H9 (cell line): ENCODE measurements around the gene C1S. TPM values are rescaled to one million over a fixed set of nuclear protein-coding genes. Genes with fewer than 3 reads are reported as not detected.

Experiments
- DNase-seq: peaks from one replicate; pipeline ENCODE4 v3.0.0-alpha.2; 2017
- H2AFZ ChIP-seq: one replicate; pipeline ENCODE4 v1.6.1; 2013; ENCODE audit warnings: mild to moderate bottlenecking, low read length, control low read depth, moderate library complexity
- H2AK5ac ChIP-seq: 2 replicates; pipeline ENCODE4 v1.6.1; 2013; ENCODE audit warnings: low read length, control low read depth, mixed read lengths; ENCODE audit not compliant: insufficient read length
- H2BK120ac ChIP-seq: one replicate; pipeline ENCODE4 v1.6.1; 2013; ENCODE audit warnings: low read depth, mild to moderate bottlenecking, low read length, control low read depth, inconsistent platforms; ENCODE audit not compliant: poor library complexity, severe bottlenecking
- H2BK12ac ChIP-seq: 2 replicates; pipeline ENCODE4 v1.6.1; 2013; ENCODE audit warnings: low read length, control low read depth, mixed read lengths, low read depth; ENCODE audit not compliant: insufficient read length
- H2BK15ac ChIP-seq: 2 replicates; pipeline ENCODE4 v1.6.1; 2013; ENCODE audit warnings: low read depth, low read length, control low read depth
- H2BK20ac ChIP-seq: one replicate; pipeline ENCODE4 v1.6.1; 2013; ENCODE audit warnings: low read depth, mild to moderate bottlenecking, low read length, control low read depth, inconsistent platforms; ENCODE audit not compliant: poor library complexity, severe bottlenecking
- H2BK5ac ChIP-seq: 2 replicates; pipeline ENCODE4 v1.6.1; 2013; ENCODE audit warnings: low read length, control low read depth, mixed read lengths; ENCODE audit not compliant: insufficient read length
- H3K14ac ChIP-seq: 2 replicates; pipeline ENCODE4 v1.6.1; 2013; ENCODE audit warnings: low read length, control low read depth; ENCODE audit not compliant: insufficient read depth
- H3K18ac ChIP-seq: 2 replicates; pipeline ENCODE4 v1.6.1; 2013; ENCODE audit warnings: low read depth, mild to moderate bottlenecking, mixed read lengths, low read length, control low read depth; ENCODE audit not compliant: insufficient read length
- H3K23ac ChIP-seq: 2 replicates; pipeline ENCODE4 v1.6.1; 2013; ENCODE audit warnings: low read length, control low read depth, mixed read lengths, low read depth; ENCODE audit not compliant: insufficient read length
- H3K23me2 ChIP-seq: 2 replicates; pipeline ENCODE4 v1.6.1; 2013; ENCODE audit warnings: low read depth, mild to moderate bottlenecking, mixed read lengths, low read length, control low read depth; ENCODE audit not compliant: insufficient read length, poor library complexity, severe bottlenecking
- H3K27ac ChIP-seq: 2 replicates; pipeline ENCODE4 v1.5.1; 2013; ENCODE audit warnings: low read length, control low read depth, mixed read lengths, low read depth; ENCODE audit not compliant: insufficient read length
- H3K27me3 ChIP-seq: 2 replicates; pipeline ENCODE4 v1.6.1; 2013; ENCODE audit warnings: low read length, control low read depth, inconsistent platforms; ENCODE audit not compliant: insufficient read depth
- H3K4ac ChIP-seq: 2 replicates; pipeline ENCODE4 v1.6.1; 2013; ENCODE audit warnings: low read depth, mild to moderate bottlenecking, control low read depth, inconsistent platforms, low read length, moderate library complexity
- H3K4me1 ChIP-seq: 2 replicates; pipeline ENCODE4 v1.6.1; 2013; ENCODE audit warnings: low read length, control low read depth, inconsistent platforms; ENCODE audit not compliant: insufficient read depth
- H3K4me2 ChIP-seq: 2 replicates; pipeline ENCODE4 v1.6.1; 2013; ENCODE audit warnings: low read length, control low read depth, mixed read lengths; ENCODE audit not compliant: insufficient read length, insufficient read depth
- H3K56ac ChIP-seq: 2 replicates; pipeline ENCODE4 v1.6.1; 2013; ENCODE audit warnings: low read depth, mild to moderate bottlenecking, mixed read lengths, low read length, control low read depth; ENCODE audit not compliant: insufficient read length
- H3K79me1 ChIP-seq: 2 replicates; pipeline ENCODE4 v1.6.1; 2013; ENCODE audit warnings: low read depth, mild to moderate bottlenecking, moderate library complexity, low read length, control low read depth, inconsistent platforms; ENCODE audit not compliant: insufficient read depth, poor library complexity, severe bottlenecking
- H3K79me2 ChIP-seq: 2 replicates; pipeline ENCODE4 v1.6.1; 2013; ENCODE audit warnings: low read length, control low read depth, inconsistent platforms; ENCODE audit not compliant: insufficient read depth
- H3K9ac ChIP-seq: 2 replicates; pipeline ENCODE4 v1.6.1; 2013; ENCODE audit warnings: low read length, control low read depth, mixed read lengths; ENCODE audit not compliant: insufficient read length; ENCODE audit errors: extremely low read depth
- H3K9me3 ChIP-seq: one replicate; pipeline ENCODE4 v1.6.1; 2013; ENCODE audit warnings: low read depth, low read length, inconsistent platforms; ENCODE audit not compliant: control insufficient read depth
- H3T11ph ChIP-seq: one replicate; pipeline ENCODE4 v1.6.1; 2013; ENCODE audit warnings: mild to moderate bottlenecking, low read length, control low read depth, inconsistent platforms
- H4K20me1 ChIP-seq: one replicate; pipeline ENCODE4 v1.6.1; 2013; ENCODE audit not compliant: control insufficient read depth, insufficient read length, insufficient read depth
- H4K5ac ChIP-seq: 2 replicates; pipeline ENCODE4 v1.6.1; 2013; ENCODE audit warnings: low read depth, mild to moderate bottlenecking, mixed read lengths, low read length, control low read depth; ENCODE audit not compliant: insufficient read length
- H4K8ac ChIP-seq: replicated peaks from 2 replicates; pipeline ENCODE4 v1.6.1; 2013; ENCODE audit warnings: low read length, control low read depth, mixed read lengths, low read depth; ENCODE audit not compliant: insufficient read length
- H4K91ac ChIP-seq: 2 replicates; pipeline ENCODE4 v1.6.1; 2013; ENCODE audit warnings: low read depth, mild to moderate bottlenecking, moderate library complexity, mixed read lengths, low read length, control low read depth; ENCODE audit not compliant: insufficient read length
- H3K27ac Mint-ChIP-seq, 3 experiments: 2 replicates in 2 of 3; 3 replicates in 1 of 3; pipeline ENCODE4 v1.8.0; 2020 to 2021; ENCODE audit warnings: mixed read lengths in 3 of 3, mild to moderate bottlenecking in 1 of 3, moderate library complexity in 1 of 3
- H3K27me3 Mint-ChIP-seq: 2 replicates; pipeline ENCODE4 v1.8.0; 2021; ENCODE audit warnings: low read depth, mild to moderate bottlenecking, moderate library complexity, mixed read lengths
- H3K36me3 Mint-ChIP-seq, 3 experiments: 2 replicates in 2 of 3; 3 replicates in 1 of 3; pipeline ENCODE4 v1.8.0; 2020 to 2021; ENCODE audit warnings: low read depth in 3 of 3, mixed read lengths in 3 of 3; ENCODE audit not compliant: insufficient read depth in 1 of 3
- H3K4me1 Mint-ChIP-seq, 2 experiments: 2 replicates each; pipeline ENCODE4 v1.8.0; 2020; ENCODE audit warnings: mixed read lengths in 2 of 2
- H3K4me3 Mint-ChIP-seq, 2 experiments: 2 replicates in 1 of 2; 3 replicates in 1 of 2; pipeline ENCODE4 v1.8.0; 2020 to 2021; ENCODE audit warnings: mild to moderate bottlenecking in 2 of 2, mixed read lengths in 2 of 2, moderate library complexity in 1 of 2
- H3K9me3 Mint-ChIP-seq, 2 experiments: 2 replicates in 1 of 2; 3 replicates in 1 of 2; pipeline ENCODE4 v1.8.0; 2020; ENCODE audit warnings: mild to moderate bottlenecking in 2 of 2, mixed read lengths in 2 of 2, moderate library complexity in 1 of 2
- WGBS: extraction: QIAGEN DNeasy Blood & Tissue Kit; methylation state at CpG from one replicate; pipeline ENCODE4 v1.1.7; 2013; ENCODE audit warnings: missing lambda C conversion rate, low lambda C conversion rate, mixed read lengths; ENCODE audit not compliant: insufficient read length; ENCODE audit errors: extremely low coverage; 5-methylcytosine and 5-hydroxymethylcytosine counted together
- total RNA-seq: library from RNA; stranded (reverse); gene quantifications from 2 replicates; pipeline ENCODE4 v1.2.1, GENCODE V29; 2021
- TF ChIP-seq, protein P1 (sequence below): fragments of 200-600 bp; sonication (generic); conservative IDR thresholded peaks from 3 replicates; pipeline ENCODE4 v1.8.0; 2021; ENCODE audit warnings: antibody characterized with exemption, mild to moderate bottlenecking

C1S gene
- total RNA-seq, 1 experiment from 2014 or later, result 4.2 TPM

- no peak overlapping the region for H3K4me2 ChIP-seq
- H3K18ac ChIP-seq, result no peak overlapping the region
- H3K27ac Mint-ChIP-seq, result no peak overlapping the region
- no peak overlapping the region for H4K8ac ChIP-seq
- H2BK12ac ChIP-seq, result no peak overlapping the region
- H3K14ac ChIP-seq, result no peak overlapping the region
- peaks cover 3 to 6% of the 10 kb centered on the region in 2 experiments; a peak in 3 of 4 replicates for H3K4me1 Mint-ChIP-seq
- H3K27ac ChIP-seq, result no peak overlapping the region
- H3K4me1 ChIP-seq, result no peaks in the 10 kb centered on the region
- H3K27me3 ChIP-seq, result no peaks in the 10 kb centered on the region
- H4K20me1 ChIP-seq, result no peaks in the 10 kb centered on the region
- no CpG with 5 or more reads among the region's 6 CpGs for WGBS
- H3K23me2 ChIP-seq, result no peaks in the 10 kb centered on the region
- H2BK20ac ChIP-seq, result no peak overlapping the region
- H3K9me3 Mint-ChIP-seq, result peaks cover 0 to 2% of the 10 kb centered on the region in 2 experiments; a peak in 2 of 5 replicates
- H3K56ac ChIP-seq, result no peak overlapping the region
- H4K91ac ChIP-seq, result no peak overlapping the region
- H3K9me3 ChIP-seq, result no peaks in the 10 kb centered on the region
- H4K5ac ChIP-seq, result no peak overlapping the region
- TF ChIP-seq, protein P1, sequence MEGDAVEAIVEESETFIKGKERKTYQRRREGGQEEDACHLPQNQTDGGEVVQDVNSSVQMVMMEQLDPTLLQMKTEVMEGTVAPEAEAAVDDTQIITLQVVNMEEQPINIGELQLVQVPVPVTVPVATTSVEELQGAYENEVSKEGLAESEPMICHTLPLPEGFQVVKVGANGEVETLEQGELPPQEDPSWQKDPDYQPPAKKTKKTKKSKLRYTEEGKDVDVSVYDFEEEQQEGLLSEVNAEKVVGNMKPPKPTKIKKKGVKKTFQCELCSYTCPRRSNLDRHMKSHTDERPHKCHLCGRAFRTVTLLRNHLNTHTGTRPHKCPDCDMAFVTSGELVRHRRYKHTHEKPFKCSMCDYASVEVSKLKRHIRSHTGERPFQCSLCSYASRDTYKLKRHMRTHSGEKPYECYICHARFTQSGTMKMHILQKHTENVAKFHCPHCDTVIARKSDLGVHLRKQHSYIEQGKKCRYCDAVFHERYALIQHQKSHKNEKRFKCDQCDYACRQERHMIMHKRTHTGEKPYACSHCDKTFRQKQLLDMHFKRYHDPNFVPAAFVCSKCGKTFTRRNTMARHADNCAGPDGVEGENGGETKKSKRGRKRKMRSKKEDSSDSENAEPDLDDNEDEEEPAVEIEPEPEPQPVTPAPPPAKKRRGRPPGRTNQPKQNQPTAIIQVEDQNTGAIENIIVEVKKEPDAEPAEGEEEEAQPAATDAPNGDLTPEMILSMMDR, result peak; percentile 62
- H3K36me3 Mint-ChIP-seq, result peaks cover 0 to 3% (median 0%) of the 10 kb centered on the region in 3 experiments; a peak in 1 of 7 replicates
- no peaks in the 10 kb centered on the region for H3K79me2 ChIP-seq
- no peak overlapping the region for H3K4me3 Mint-ChIP-seq
- H3K27me3 Mint-ChIP-seq, result no peaks in the 10 kb centered on the region; the same call in 1 of the 2 replicates
- no peak overlapping the region for H2BK5ac ChIP-seq
- DNase-seq, result no peak
- no peak overlapping the region for H3K9ac ChIP-seq
- H3K4ac ChIP-seq, result no peak overlapping the region
- no peak overlapping the region for H3T11ph ChIP-seq
- H2BK15ac ChIP-seq, result no peak overlapping the region
- no peak overlapping the region for H3K23ac ChIP-seq
- H2AK5ac ChIP-seq, result no peak overlapping the region
- H2AFZ ChIP-seq, result no peak overlapping the region
- H2BK120ac ChIP-seq, result no peak overlapping the region
- H3K79me1 ChIP-seq, result no peaks in the 10 kb centered on the region
These were observed 17.7 kb upstream of the C1S start for GRCh38 chr12:7042842-7043241.
